Right lobe of liver (tissue), 6 donors: ENCODE results near the gene DGUOK. TPM values are rescaled to one million over a fixed set of nuclear protein-coding genes. Genes with fewer than 3 reads are reported as not detected.

Experiments
- ATAC-seq, 4 donors: fragments of 200-7000 bp; cut with Tn5 transposase; one replicate each; pipeline ENCODE4 v1.9.1; 2020; ENCODE audit warnings: mild to moderate bottlenecking in 4 of 4, moderate library complexity in 4 of 4
- DNase-seq, 3 donors: peaks; one replicate each; pipeline ENCODE4 v3.0.0-alpha.2; 2020
- H3K27ac ChIP-seq, 3 donors: fragments of 200-600 bp; one replicate each; pipeline ENCODE4 v1.8.0; 2022
- H3K27me3 ChIP-seq, 2 donors: fragments of 200-600 bp; one replicate each; pipeline ENCODE4 v1.8.0; 2022
- H3K36me3 ChIP-seq, 4 donors: fragments of 200-600 bp; sonication (generic) in 1 of 4; one replicate each; pipeline versions ENCODE4 v1.5.1 to v1.8.0; 2017 to 2022; ENCODE audit warnings: control low read depth in 1 of 4
- H3K4me1 ChIP-seq, 4 donors: fragments of 200-600 bp; sonication (generic) in 1 of 4; one replicate each; pipeline versions ENCODE4 v1.5.1 to v1.8.0; 2017 to 2022; ENCODE audit warnings: control low read depth in 1 of 4
- H3K4me3 ChIP-seq, 3 donors: fragments of 200-600 bp; one replicate each; pipeline ENCODE4 v1.8.0; 2022
- H3K9me3 ChIP-seq, 4 donors: fragments of 200-600 bp; sonication (generic) in 1 of 4; one replicate each; pipeline versions ENCODE4 v1.5.1 to v1.8.0; 2017 to 2022; ENCODE audit warnings: control low read depth in 1 of 4
- CTCF ChIP-seq, 4 donors: fragments of 200-600 bp in 3 of 4; fragments of 450-650 bp in 1 of 4; IDR thresholded peaks; one replicate each; pipeline versions ENCODE4 v1.5.1 to v1.8.0; 2016 to 2022; ENCODE audit warnings: antibody characterized with exemption in 4 of 4, mild to moderate bottlenecking in 2 of 4
- POLR2A ChIP-seq: fragments of 450-650 bp; IDR thresholded peaks from one replicate; pipeline ENCODE4 v1.6.1; 2017; ENCODE audit warnings: antibody characterized with exemption, mild to moderate bottlenecking
- WGBS: methylation state at CpG from one replicate; pipeline ENCODE4 v1.1.6; 2018; ENCODE audit warnings: low coverage, low lambda C conversion rate; ENCODE audit not compliant: insufficient coverage; ENCODE audit errors: missing lambda C conversion rate; 5-methylcytosine and 5-hydroxymethylcytosine counted together
- intact Hi-C, 2 donors: fragments of 100-400 bp; cut with DNase I; formaldehyde crosslinking; loops; one replicate each; pipeline versions ENCODE4 v1.11.2 to v1.14.1; 2022
- total RNA-seq, 6 experiments: library from RNA; depleted of rRNA in 2 of 6; stranded (reverse); fragments of >200 nt in 2 of 6; fragmentation: NEBNext Ultra II Directional in 3 of 6; extraction: Animal tissue kit (Norgen Biotek cat#: 25700) in 3 of 6; gene quantifications; one replicate each; pipeline versions ENCODE4 v1.1.0 to v1.2.4, GENCODE V29; 2016 to 2023
- donor health status: DM: no; HTN: yes; CAD: no.
- donor health status: DM: no; HTN: no; CAD: no.
- donor health status: DM: no; HTN: no; CAD: no.
- donor health status: DM: no; HTN: yes; CAD: no.
- donor health status: DM: no; HTN: yes; CAD: no.

The DGUOK gene
- total RNA-seq, 6 experiments from 2014 or later: 16.6 to 33.1 (median 22.6) TPM

- TF ChIP-seq POLR2A (no peak), CTCF (IDR thresholded peaks at IDR 0.05) (no peak)
- Histone ChIP-seq H3K27me3 (no peaks in the 10 kb centered on the region), H3K4me1 (peaks cover 0 to 15% (median 5%) of the 10 kb centered on the region in 4 donors), H3K27ac (no peak overlapping the region), H3K36me3 (no peaks in the 10 kb centered on the region), H3K4me3 (no peak overlapping the region), H3K9me3 (no peaks in the 10 kb centered on the region)
- ATAC-seq: no peak
- no peak for DNase-seq
- 71% methylated on average over 1 of the region's 1 CpG for WGBS
- intact Hi-C loops: no loop called here
Observed at GRCh38 chr2:73976803-73977202, 50.1 kb downstream of the DGUOK start.

DNA sequence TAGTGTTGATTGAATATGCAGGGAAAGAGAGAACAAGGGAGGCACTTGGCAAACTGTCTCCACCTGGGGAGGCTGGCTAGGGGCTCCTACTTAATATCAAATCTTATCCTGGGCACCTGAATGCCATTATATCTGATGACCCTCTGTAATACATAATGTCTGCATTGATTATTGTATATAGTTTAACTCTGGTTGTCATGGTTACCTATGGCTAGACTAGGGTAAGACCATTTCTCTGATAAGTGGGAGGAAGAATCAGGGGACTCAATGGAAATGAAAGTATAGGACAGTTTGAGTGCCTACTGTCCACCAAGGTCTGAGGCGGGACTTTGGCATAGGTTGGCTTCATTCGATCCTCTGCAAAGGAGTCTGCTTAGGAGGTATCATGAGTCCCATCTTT lies 50.8 kb downstream of the DGUOK start:
- H3K4me3 ChIP-seq: no peak overlapping the region
- intact Hi-C loops: no loop called here
- ATAC-seq: no peak
- H3K4me1 ChIP-seq: peaks cover 0 to 16% (median 8%) of the 10 kb centered on the region in 4 donors
- no peak for DNase-seq
- TF ChIP-seq POLR2A (no peak), CTCF (IDR thresholded peaks at IDR 0.05) (no peak)
- no peaks in the 10 kb centered on the region for H3K9me3 ChIP-seq
- H3K36me3 ChIP-seq: no peaks in the 10 kb centered on the region
- no peaks in the 10 kb centered on the region for H3K27me3 ChIP-seq
- WGBS: 100% methylated on average over 2 of the region's 2 CpGs
- no peak overlapping the region for H3K27ac ChIP-seq

DNA sequence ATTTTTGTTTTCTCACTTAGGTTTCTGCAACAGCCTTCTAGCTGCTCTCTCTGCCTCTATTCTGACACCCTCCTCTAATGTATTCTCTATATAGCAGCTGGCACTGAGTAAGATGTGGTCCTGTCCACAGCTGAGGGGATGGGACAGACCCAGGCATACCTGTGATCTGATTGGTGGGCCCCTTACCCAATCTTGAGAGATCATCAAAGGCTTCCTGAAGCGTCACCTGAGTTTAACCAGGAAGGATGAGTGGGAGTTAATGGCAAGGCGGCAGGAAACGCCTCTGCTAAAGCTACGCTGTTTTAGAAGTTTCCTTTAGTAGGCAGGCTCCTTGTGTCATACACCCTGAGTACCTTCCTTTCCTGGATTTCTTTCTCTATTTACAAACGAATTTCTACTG lies 52.3 kb downstream of the DGUOK start:
- Histone ChIP-seq H3K4me3 (no peak overlapping the region), H3K36me3 (no peaks in the 10 kb centered on the region), H3K9me3 (no peaks in the 10 kb centered on the region), H3K27me3 (no peaks in the 10 kb centered on the region), H3K4me1 (peaks cover 0 to 25% (median 12%) of the 10 kb centered on the region in 4 donors), H3K27ac (no peak overlapping the region)
- 26% methylated on average over 3 of the region's 5 CpGs for WGBS
- ATAC-seq (no peak), DNase-seq (no peak)
- TF ChIP-seq CTCF (IDR thresholded peaks at IDR 0.05) (no peak), POLR2A (no peak)
- intact Hi-C loops: no loop called here

- Histone ChIP-seq H3K4me1 (peaks cover 0 to 25% (median 12%) of the 10 kb centered on the region in 4 donors), H3K9me3 (no peaks in the 10 kb centered on the region), H3K4me3 (no peak overlapping the region), H3K27me3 (no peaks in the 10 kb centered on the region), H3K36me3 (no peaks in the 10 kb centered on the region), H3K27ac (no peak overlapping the region)
- 40% methylated on average over 3 of the region's 3 CpGs for WGBS
- ATAC-seq (no peak), DNase-seq (no peak)
- intact Hi-C loops: no loop called here
- TF ChIP-seq POLR2A (no peak), CTCF (IDR thresholded peaks at IDR 0.05) (no peak)
Observed at GRCh38 chr2:73979686-73980085, 53.0 kb downstream of the DGUOK start.

DNA sequence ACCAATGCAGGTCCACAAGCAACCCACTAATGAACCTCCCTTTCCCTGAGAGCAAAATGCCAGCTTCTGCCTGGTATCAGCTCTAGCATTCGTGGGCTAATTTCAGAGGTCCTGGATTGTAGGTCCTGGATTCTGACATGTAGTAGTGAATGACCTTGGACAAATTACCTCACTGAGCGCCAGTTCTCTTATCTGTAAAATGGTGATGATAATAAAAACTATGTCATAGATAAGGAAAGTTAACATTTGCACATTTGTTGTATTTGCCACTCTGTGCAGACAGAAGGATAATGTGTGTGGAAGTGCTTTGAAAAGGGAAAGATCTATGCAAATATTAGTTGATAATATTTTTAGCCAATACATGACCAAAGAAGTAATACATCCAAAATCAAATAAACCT lies 53.9 kb downstream of the DGUOK start:
- H3K27me3 ChIP-seq: no peaks in the 10 kb centered on the region
- ATAC-seq (no peak), DNase-seq (no peak)
- H3K27ac ChIP-seq: no peak overlapping the region
- no peak for TF ChIP-seq CTCF (IDR thresholded peaks at IDR 0.05)
- TF ChIP-seq POLR2A: no peak
- no peaks in the 10 kb centered on the region for H3K9me3 ChIP-seq
- no peaks in the 10 kb centered on the region for H3K36me3 ChIP-seq
- 23% methylated on average over 2 of the region's 2 CpGs for WGBS
- peak overlapping the region in 1 of 3 donors; percentile 50 for H3K4me3 ChIP-seq
- H3K4me1 ChIP-seq: peaks cover 0 to 25% (median 12%) of the 10 kb centered on the region in 4 donors
- intact Hi-C loops: no loop called here
